Measurements from ENCODE around the gene EPO.
"Not testable (repeated sequence)": the region's sequence is repeated elsewhere in the genome, so short reads cannot be mapped to it uniquely, and the experiment has no call there.

Gene EPO

DNA sequence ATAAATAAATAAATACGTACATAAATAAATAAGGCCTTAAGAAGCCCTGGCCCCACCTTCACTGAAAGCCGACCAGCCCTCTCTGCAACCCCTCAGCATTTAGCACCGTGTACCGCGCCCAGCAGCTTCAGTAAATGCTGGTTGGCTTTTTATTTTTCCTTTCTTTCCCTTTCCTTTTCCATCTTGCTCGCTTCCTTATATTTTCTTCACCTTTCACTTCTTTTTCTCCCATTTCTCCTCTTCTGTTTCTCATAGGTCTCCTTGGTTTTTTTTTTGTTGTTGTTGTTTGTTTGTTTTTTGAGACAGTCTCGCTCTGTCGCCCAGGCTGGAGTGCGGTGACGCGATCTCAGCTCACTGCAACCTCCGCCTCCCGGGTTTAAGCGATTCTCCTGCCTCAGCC lies 24.3 kb downstream of the EPO start:
- DNase-seq, result no peak

DNA sequence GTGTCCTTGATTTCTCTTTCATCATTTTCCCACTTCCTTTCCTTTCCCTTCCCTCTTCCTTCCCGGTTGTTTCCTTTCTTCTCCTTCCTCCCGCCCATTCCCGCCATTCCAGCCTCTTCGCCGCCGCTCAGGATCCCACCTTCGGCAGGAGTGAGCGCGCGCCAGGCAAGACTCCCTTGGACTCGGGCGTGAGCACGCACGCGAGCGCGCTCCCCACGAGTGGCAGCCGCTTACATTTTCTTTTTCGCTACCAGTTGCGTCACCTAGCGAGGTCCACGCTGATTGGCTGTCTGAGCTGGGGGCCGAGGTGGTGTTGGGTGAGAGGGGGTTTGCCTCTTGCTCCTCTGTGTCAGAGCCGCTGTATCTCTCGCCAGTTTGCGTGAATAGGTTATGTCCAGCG lies 24.9 kb downstream of the EPO start:
- no peak for DNase-seq

DNA sequence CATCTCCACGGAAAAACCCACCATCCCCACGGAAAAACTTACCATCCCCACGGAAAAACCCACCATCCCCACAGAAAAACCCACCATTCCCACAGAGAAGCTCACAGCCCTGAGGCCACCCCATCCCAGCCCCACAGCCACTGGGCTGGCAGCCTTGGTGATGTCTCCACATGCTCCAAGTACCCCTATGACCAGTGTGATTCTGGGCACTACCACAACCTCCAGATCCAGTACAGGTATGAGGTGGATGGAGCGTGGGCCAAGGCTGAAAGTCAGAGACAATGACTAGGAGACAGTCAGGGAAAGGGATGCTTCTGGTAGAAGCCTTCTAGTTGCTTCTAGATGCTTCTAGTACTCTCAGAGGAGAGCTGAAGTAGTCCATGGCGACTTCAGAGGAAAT lies 32.7 kb downstream of the EPO start:
- DNase-seq, result no peak

DNA sequence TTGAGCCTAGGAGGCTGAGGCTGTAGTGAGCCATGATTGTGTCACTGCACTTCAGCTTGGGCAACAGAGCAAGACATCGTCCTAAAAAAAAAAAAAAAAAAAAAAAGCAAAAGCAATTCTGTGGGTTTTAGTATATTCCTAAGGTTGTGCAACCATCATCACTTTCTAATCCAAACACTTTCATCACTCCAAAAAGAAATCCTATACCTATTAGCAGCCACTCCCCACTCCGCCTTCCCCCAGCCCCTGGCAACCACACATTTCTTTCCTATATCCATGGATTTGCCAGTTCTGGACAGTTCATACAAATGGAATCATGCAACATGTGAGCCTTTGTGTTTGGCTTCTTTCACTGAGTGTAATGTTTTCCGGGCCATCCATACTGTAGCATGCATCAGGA lies 33.5 kb downstream of the EPO start:
- no peak for DNase-seq

DNA sequence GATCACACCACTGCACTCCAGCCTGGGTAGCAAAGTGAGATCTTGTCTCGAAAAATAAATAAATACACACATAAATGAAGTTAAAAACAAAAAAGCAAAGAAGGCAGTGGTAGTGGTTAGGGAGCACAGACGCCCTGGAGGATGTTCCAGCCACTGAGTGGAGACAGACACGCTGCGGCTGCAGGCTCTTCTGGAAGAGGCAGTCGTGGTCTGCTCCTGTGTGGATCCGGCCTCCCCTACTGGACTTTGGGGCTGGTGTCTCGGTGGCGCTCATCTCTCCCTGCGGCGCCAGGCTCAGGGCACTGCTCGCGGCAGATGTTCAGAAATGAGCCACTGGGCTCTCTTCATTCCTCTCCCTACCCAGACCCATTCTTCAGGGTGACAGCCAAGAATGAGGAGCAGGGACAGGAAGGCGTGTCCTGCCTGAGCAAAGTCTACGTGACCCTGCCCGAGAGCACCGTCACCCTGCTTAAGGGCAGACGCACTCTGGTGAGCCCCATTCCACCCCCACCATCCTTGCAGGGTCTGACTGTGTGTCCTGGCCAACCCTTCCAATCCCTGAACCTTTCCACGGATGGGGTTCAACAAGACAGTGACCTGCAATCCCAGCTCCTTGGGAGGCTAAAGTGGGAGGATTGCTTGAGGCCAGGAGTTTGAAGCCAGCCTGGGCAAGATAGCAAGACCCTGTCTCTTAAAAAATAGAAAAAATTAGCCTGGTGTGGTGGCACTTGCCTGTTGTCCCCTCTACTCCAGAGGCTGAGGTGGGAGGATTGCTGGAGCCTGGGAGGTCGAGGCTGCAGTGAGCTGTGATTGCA lies 39.3 kb downstream of the EPO start:
- no peak for DNase-seq

DNA sequence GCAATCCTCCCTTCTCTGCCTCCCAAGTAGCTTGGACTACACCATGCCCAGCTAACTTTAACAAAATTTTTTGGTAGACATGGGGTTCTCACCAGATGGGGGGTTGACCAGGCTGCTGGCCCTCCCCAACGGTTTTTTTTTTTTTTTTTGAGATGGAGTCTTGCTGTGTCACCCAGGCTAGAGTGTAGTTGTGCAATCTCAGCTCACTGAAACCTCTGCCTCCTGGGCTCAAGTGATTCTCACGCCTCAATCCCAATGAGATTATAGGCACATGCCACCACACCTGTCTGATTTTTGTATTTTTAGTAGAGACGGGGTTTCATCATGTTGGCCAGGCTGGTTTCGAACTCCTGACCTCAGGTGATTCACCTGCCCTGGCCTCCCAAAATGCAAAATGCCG lies 42.6 kb downstream of the EPO start:
- DNase-seq, result not testable (repeated sequence)

DNA sequence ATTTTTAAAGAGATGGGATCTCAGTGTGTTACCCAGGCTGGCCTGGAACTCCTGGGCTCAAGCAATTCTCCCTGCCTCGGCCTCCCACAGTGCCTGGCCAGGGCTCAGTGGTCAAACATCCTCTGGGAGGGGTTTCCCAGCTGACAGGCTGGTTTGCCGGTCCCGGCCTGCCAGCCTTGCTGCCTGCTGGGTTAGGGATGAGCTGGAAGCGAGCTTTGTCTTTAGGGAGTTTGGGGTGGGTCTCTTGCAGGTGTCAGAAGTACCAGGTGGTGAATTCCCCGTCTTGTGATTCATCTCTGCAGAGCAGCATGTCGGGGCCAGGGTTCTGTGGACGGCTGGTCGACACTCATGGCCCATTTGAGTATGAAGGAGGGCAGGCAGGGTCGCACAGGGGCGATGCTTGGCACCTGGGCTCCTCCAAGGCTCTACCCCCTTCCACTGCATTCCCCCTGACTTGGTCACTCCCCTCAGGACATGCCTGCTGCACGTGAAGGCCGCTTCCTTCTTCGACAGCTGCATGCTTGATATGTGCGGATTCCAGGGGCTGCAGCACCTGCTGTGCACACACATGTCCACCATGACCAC lies 43.4 kb downstream of the EPO start:
- no peak for DNase-seq

DNA sequence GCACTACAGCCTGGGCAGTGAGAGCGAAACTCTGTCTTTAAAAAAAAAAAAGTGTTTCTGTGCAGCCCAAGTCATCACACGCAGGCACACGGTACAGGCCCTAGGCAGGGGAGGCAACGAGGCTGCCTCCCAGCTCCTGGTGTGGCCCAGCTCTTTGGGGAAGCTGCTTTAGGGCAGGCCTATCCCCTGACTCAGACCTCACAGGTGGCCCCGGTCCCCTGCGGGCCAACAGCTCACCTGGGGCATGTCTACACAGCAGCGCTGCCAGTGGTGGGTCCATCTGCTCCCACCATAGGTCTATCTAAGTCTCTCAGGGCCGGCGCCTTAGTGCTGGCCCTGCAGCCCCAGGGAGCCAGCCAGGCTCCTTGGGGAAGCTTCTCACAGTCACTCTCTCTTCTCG lies 44.6 kb downstream of the EPO start:
- DNase-seq, result no peak

DNA sequence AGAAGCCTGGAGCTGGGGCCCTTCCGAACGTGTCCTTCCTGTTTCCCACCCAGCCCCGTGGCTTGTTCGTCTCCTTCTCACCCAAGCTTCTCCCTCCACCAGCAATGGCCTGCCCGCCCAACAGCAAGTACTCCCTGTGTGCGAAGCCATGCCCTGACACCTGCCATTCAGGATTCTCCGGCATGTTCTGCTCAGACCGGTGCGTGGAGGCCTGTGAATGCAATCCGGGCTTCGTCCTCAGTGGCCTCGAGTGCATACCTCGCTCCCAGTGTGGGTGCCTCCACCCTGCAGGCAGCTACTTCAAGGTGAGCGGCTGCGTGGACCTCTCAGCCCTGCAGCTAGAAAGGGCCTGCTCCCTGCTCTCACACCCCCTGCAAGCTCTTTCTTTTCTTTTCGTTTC lies 45.0 kb downstream of the EPO start:
- DNase-seq, result no peak

DNA sequence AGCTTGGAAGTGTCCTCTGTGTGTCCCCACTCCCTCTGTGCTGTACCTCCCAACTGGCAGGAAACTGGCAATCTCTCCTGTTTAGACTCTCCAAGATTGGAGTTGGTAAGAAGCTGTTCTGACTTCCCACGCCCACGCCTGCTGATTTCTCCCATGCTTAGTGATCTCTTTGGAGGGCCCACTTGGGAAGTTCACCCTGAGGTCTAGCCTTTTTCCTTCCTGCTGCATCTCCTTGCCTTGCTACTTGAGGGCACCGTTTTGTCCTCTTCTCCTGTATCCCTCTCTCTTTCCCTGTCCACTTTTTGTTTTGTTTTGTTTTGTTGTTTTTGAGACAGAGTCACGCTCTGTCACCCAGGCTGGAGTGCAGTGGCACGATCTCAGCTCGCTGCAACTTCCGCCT lies 48.5 kb downstream of the EPO start:
- DNase-seq, result no peak
